Thyroid gland (tissue), 4 donors: Measurements from ENCODE around the gene LRFN5.

ENCODE experiments used
- POLR2A ChIP-seq, 2 donors: fragments of 450-650 bp; IDR thresholded peaks; one replicate each; pipeline ENCODE4 v1.6.1; 2017; ENCODE audit warnings: antibody characterized with exemption in 2 of 2, mild to moderate bottlenecking in 2 of 2, moderate library complexity in 1 of 2
- TF ChIP-seq, protein P1 (sequence below), 6 experiments: fragments of 200-600 bp in 3 of 6; fragments of 450-650 bp in 3 of 6; sonication (generic) in 3 of 6; IDR thresholded peaks; one replicate each; pipeline ENCODE4 v1.5.1; 2016 to 2019; ENCODE audit warnings: antibody characterized with exemption in 6 of 6, mild to moderate bottlenecking in 2 of 6, inconsistent platforms in 1 of 6, moderate library complexity in 1 of 6

DNA sequence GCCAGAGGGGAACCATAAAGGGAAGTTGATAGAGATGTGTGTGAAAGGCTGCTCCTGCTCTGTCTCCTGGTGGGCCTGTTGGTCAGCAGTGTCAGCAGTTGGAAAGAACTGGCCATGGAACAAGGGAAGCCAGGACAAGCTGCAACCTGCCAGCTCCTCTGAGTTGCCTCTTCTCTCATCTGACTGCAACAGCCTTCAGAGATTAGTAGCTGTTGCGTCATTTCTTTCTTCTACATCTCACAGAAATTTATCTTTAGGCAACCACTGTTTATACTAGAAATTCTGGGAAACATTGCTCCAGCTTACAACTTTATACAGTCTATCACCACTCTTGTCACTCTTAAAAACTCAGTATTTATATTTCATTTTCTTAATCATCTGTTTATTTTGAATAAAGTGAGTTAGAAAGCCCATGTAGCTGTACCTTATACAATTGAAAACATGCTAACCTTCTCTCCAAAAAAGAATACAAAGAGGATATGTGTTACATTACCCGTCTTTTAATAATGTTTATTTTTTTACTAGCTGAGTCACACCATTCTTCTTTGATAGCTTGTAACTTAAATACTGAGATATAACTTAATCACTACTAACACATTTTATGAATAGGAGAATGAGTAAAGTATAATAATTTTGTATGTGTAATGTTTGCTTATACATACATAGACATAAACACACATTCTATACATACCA lies 224.2 kb downstream of the LRFN5 start:
- TF ChIP-seq, protein P1, sequence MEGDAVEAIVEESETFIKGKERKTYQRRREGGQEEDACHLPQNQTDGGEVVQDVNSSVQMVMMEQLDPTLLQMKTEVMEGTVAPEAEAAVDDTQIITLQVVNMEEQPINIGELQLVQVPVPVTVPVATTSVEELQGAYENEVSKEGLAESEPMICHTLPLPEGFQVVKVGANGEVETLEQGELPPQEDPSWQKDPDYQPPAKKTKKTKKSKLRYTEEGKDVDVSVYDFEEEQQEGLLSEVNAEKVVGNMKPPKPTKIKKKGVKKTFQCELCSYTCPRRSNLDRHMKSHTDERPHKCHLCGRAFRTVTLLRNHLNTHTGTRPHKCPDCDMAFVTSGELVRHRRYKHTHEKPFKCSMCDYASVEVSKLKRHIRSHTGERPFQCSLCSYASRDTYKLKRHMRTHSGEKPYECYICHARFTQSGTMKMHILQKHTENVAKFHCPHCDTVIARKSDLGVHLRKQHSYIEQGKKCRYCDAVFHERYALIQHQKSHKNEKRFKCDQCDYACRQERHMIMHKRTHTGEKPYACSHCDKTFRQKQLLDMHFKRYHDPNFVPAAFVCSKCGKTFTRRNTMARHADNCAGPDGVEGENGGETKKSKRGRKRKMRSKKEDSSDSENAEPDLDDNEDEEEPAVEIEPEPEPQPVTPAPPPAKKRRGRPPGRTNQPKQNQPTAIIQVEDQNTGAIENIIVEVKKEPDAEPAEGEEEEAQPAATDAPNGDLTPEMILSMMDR (IDR thresholded peaks at IDR 0.05) = no peak
- no peak for TF ChIP-seq POLR2A (IDR thresholded peaks at IDR 0.05)
